ENCODE measurements around the gene CIC.

DNA sequence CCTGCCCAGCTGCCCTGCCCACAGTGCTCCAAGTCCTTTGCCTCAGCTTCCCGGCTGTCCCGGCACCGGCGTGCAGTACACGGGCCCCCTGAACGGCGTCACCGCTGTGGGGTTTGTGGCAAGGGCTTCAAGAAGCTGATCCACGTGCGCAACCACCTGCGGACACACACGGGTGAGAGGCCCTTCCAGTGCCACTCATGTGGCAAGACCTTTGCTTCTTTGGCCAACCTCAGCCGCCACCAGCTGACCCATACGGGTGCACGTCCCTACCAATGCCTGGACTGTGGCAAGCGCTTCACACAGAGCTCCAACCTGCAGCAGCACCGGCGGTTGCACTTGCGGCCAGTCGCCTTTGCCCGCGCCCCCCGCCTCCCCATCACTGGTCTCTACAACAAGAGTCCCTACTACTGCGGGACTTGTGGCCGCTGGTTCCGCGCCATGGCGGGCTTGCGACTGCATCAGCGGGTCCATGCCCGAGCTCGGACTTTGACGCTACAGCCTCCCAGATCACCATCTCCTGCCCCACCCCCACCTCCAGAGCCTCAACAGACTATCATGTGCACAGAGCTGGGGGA lies 43.2 kb upstream of the CIC start:
- TF ChIP-seq POLR2AphosphoS5 (IDR thresholded peaks at IDR 0.05; ENCODE audit: low read depth, low read length) (no peak), SPI1 (IDR thresholded peaks at IDR 0.05; ENCODE audit: low read depth, low read length) (no peak), POLR2A (IDR thresholded peaks at IDR 0.05; ENCODE audit: low read depth, low read length) (no peak), TAF1 (IDR thresholded peaks at IDR 0.05; ENCODE audit: low read depth, low read length) (no peak), PAX5 (IDR thresholded peaks at IDR 0.05; ENCODE audit: insufficient read depth, low read length, severe bottlenecking) (no peak), POU2F2 (IDR thresholded peaks at IDR 0.05; ENCODE audit: low read depth, low read length) (no peak)
